K562 (cell line): ENCODE measurements around the gene MPC1. TPM values are rescaled to one million over a fixed set of nuclear protein-coding genes. Genes with fewer than 3 reads are reported as not detected.

Experiments
- CREB5 ChIP-seq: fragments of 250-450 bp; sonication (Bioruptor Pico); IDR thresholded peaks from 2 replicates; pipeline ENCODE4 v1.5.0; 2020; ENCODE audit warnings: mild to moderate bottlenecking
- EWSR1 ChIP-seq: fragments of 450-650 bp; IDR thresholded peaks from 2 replicates; pipeline ENCODE4 v1.6.1; 2018; ENCODE audit warnings: borderline replicate concordance, mild to moderate bottlenecking, low read depth, moderate library complexity; ENCODE audit not compliant: partially characterized antibody
- HNRNPK ChIP-seq: fragments of 200-400 bp; formaldehyde crosslinking; IDR thresholded peaks from one replicate; pipeline ENCODE4 v1.6.1; 2018; ENCODE audit warnings: mild to moderate bottlenecking, low read depth, low read length; ENCODE audit not compliant: poor library complexity, severe bottlenecking
- HSF4 ChIP-seq: fragments of 250-450 bp; sonication (Bioruptor Pico); IDR thresholded peaks from 2 replicates; pipeline ENCODE4 v2.1.2; 2022; ENCODE audit warnings: mild to moderate bottlenecking, moderate library complexity, borderline replicate concordance
- OTX1 ChIP-seq: fragments of 450-650 bp; formaldehyde crosslinking; IDR thresholded peaks from 2 replicates; pipeline ENCODE4 v1.4.0; 2022; ENCODE audit warnings: mild to moderate bottlenecking
- POLR2AphosphoS2 ChIP-seq: IDR thresholded peaks from 2 replicates; pipeline ENCODE4 v1.6.1; 2012; ENCODE audit warnings: low read length, improper control_type of control experiment
- RBM15 ChIP-seq: fragments of 200-400 bp; formaldehyde crosslinking; IDR thresholded peaks from 2 replicates; pipeline ENCODE4 v1.6.1; 2018; ENCODE audit warnings: mild to moderate bottlenecking, low read length, moderate library complexity; ENCODE audit not compliant: insufficient read depth
- SFPQ ChIP-seq: fragments of 200-400 bp; formaldehyde crosslinking; IDR thresholded peaks from 2 replicates; pipeline ENCODE4 v1.6.1; 2017; ENCODE audit warnings: mild to moderate bottlenecking, low read depth, low read length, moderate library complexity
- SIN3B ChIP-seq: fragments of 450-650 bp; IDR thresholded peaks from 2 replicates; pipeline ENCODE4 v1.6.1; 2017; ENCODE audit warnings: low read depth, mild to moderate bottlenecking, moderate library complexity
- SMARCA5 ChIP-seq: fragments of 450-650 bp; IDR thresholded peaks from 2 replicates; pipeline ENCODE4 v1.6.1; 2016
- TEAD4 ChIP-seq, 2 experiments: sonication (generic) in 1 of 2; formaldehyde crosslinking in 1 of 2; IDR thresholded peaks; 2 replicates each; pipeline versions ENCODE4 v1.6.1 to v1.8.0; 2012 to 2022; ENCODE audit warnings: borderline replicate concordance in 1 of 2, inconsistent platforms in 1 of 2, low read length in 1 of 2, mild to moderate bottlenecking in 1 of 2, missing genetic modification reagents in 1 of 2
- TFE3 ChIP-seq: fragments of 450-650 bp; formaldehyde crosslinking; IDR thresholded peaks from 2 replicates; pipeline ENCODE4 v1.4.0; 2020; ENCODE audit warnings: mild to moderate bottlenecking, mixed read lengths
- ZBTB49 ChIP-seq: sonication (generic); formaldehyde crosslinking; IDR thresholded peaks from 2 replicates; pipeline ENCODE4 v1.8.0; 2022; ENCODE audit warnings: missing genetic modification reagents, mild to moderate bottlenecking, borderline replicate concordance
- ZFPM2 ChIP-seq: fragments of 250-450 bp; sonication (Bioruptor Pico); IDR thresholded peaks from 2 replicates; pipeline ENCODE4 v1.5.1; 2022; ENCODE audit warnings: mild to moderate bottlenecking
- ZHX1 ChIP-seq: fragments of 150-350 bp; conservative IDR thresholded peaks from 2 replicates; pipeline ENCODE4 v1.6.1; 2014; ENCODE audit warnings: low read length
- polyA plus RNA-seq, 8 experiments: library from polyadenylated mRNA; depleted of rRNA in 4 of 8; stranded (reverse) in 5 of 8; unstranded in 3 of 8; fragments of >200 nt; fragmentation: Nextera tagmentation in 2 of 8; fragmentation: Illumina TruSeq in 1 of 8; extraction: Ambion mirVana in 2 of 8; extraction: Trizol in 1 of 8; gene quantifications; 2 replicates each; pipeline versions ENCODE4 v1.2.1 to v1.2.3, GENCODE V29; 2011 to 2014; ENCODE audit warnings: inconsistent platforms in 1 of 8, missing spikeins in 1 of 8
- total RNA-seq, 7 experiments: library from RNA; depleted of rRNA in 6 of 7; stranded (reverse); fragments of >200 nt in 6 of 7; fragmentation: Illumina TruSeq in 2 of 7; extraction: Trizol in 2 of 7; gene quantifications; 2 replicates each; pipeline versions ENCODE4 v1.2.1 to v1.2.3, GENCODE V29; 2011 to 2021; ENCODE audit warnings: low replicate concordance in 1 of 7

MPC1 gene
- total and polyA plus RNA-seq, 9 of the 15 experiments (the other 6 are each of a cell fraction or from before 2014, with no cell fraction given): 78.6 to 185 (median 138) TPM

GRCh38 chr6:166381733-166382499 is 824 bp downstream of the MPC1 start (continued):
- TF ChIP-seq OTX1 (CRISPR knock-in tag): no peak
- TF ChIP-seq EWSR1: no peak
- TF ChIP-seq HNRNPK: no peak
- TF ChIP-seq HSF4 (CRISPR knock-in tag): no peak
- no peak for TF ChIP-seq POLR2AphosphoS2
- TF ChIP-seq SFPQ: no peak
- TF ChIP-seq TFE3 (CRISPR knock-in tag): no peak
- peak; percentile 42; the same call in 1 of the 2 replicates for TF ChIP-seq SIN3B
- no peak for TF ChIP-seq ZBTB49 (CRISPR knock-in tag)
- no peak for TF ChIP-seq CREB5 (CRISPR knock-in tag)
- TF ChIP-seq ZHX1: no peak
- TF ChIP-seq SMARCA5: 0 out of 2 replicates have a peak, but pooled peaks have one; percentile 15
- no peak for TF ChIP-seq RBM15
- TF ChIP-seq ZFPM2 (CRISPR knock-in tag): no peak
- 0 out of 2 replicates have a peak, but pooled peaks have one; percentile 10 for TF ChIP-seq TEAD4 (IDR thresholded peaks at IDR 0.05; ENCODE audit: low read length)
- no peak for TF ChIP-seq TEAD4 (CRISPR knock-in tag; IDR thresholded peaks at IDR 0.05; ENCODE audit: borderline replicate concordance)
